ENCODE data around the gene MGAT4A. TPM values are rescaled to one million over a fixed set of nuclear protein-coding genes. Genes with fewer than 3 reads are reported as not detected.

MGAT4A gene
- total and polyA plus RNA-seq, 5 donors from 2014 or later: 101 to 143 (median 127) TPM

GRCh38 chr2:98649135-98649991 is 81.6 kb downstream of the MGAT4A start:
- peaks cover 31% of the 10 kb centered on the region for H3K36me3 ChIP-seq (ENCODE audit: control insufficient read depth, insufficient read depth, low read length)
- DNase-seq: peak; percentile 69 to 90 (median 82)
- Mint-ChIP-seq H3K9me3 (peaks cover 0 to 10% (median 0%) of the 10 kb centered on the region in 7 donors), H3K27ac (peak overlapping the region; percentile 43 to 70 (median 62)), H3K4me3 (peak overlapping the region; percentile 0 to 50 (median 30)), H3K27me3 (no peaks in the 10 kb centered on the region), H3K4me1 (peaks cover 42 to 59% (median 52%) of the 10 kb centered on the region in 4 donors), H3K36me3 (peaks cover 45% of the 10 kb centered on the region)
- H3K27ac ChIP-seq (ENCODE audit: insufficient read depth, low read length, poor library complexity, severe bottlenecking): no peak overlapping the region
- no peaks in the 10 kb centered on the region for H3K9me3 ChIP-seq (ENCODE audit: control insufficient read depth in 2 of 2, low read length in 2 of 2)
- no peaks in the 10 kb centered on the region for H3K27me3 ChIP-seq (ENCODE audit: control insufficient read depth, insufficient read depth, low read length)
- H3K4me3 ChIP-seq (ENCODE audit: low read depth, low read length): peak overlapping the region; percentile 4
- ATAC-seq (ENCODE audit: low read depth in 2 of 2): peak; percentile 93 to 98
- peaks cover 27% of the 10 kb centered on the region for H3K4me1 ChIP-seq (ENCODE audit: control insufficient read depth, insufficient read depth, low read length, poor library complexity, severe bottlenecking)

- Histone ChIP-seq H3K4me3 (ENCODE audit: low read depth, low read length) (no peak overlapping the region), H3K9me3 (ENCODE audit: control insufficient read depth in 2 of 2, low read length in 2 of 2) (no peaks in the 10 kb centered on the region), H3K36me3 (ENCODE audit: control insufficient read depth, insufficient read depth, low read length) (peaks cover 39% of the 10 kb centered on the region), H3K27ac (ENCODE audit: insufficient read depth, low read length, poor library complexity, severe bottlenecking) (no peak overlapping the region), H3K27me3 (ENCODE audit: control insufficient read depth, insufficient read depth, low read length) (no peaks in the 10 kb centered on the region), H3K4me1 (ENCODE audit: control insufficient read depth, insufficient read depth, low read length, poor library complexity, severe bottlenecking) (peaks cover 18% of the 10 kb centered on the region)
- H3K4me3 Mint-ChIP-seq: no peak overlapping the region
- no peaks in the 10 kb centered on the region for H3K27me3 Mint-ChIP-seq
- H3K9me3 Mint-ChIP-seq: peaks cover 0 to 10% (median 0%) of the 10 kb centered on the region in 7 donors
- H3K4me1 Mint-ChIP-seq: peaks cover 35 to 51% (median 44%) of the 10 kb centered on the region in 4 donors
- H3K27ac Mint-ChIP-seq: no peak overlapping the region
- DNase-seq (no peak), ATAC-seq (ENCODE audit: low read depth in 2 of 2) (no peak)
- peaks cover 46% of the 10 kb centered on the region for H3K36me3 Mint-ChIP-seq
Observed at GRCh38 chr2:98648451-98648850, 82.5 kb downstream of the MGAT4A start.

- peaks cover 46% of the 10 kb centered on the region for H3K36me3 Mint-ChIP-seq
- H3K36me3 ChIP-seq (ENCODE audit: control insufficient read depth, insufficient read depth, low read length): peaks cover 47% of the 10 kb centered on the region
- H3K4me3 ChIP-seq (ENCODE audit: low read depth, low read length): no peak overlapping the region
- DNase-seq: no peak
- H3K27ac Mint-ChIP-seq: no peak overlapping the region
- ATAC-seq (ENCODE audit: low read depth in 2 of 2): no peak
- no peak overlapping the region for H3K27ac ChIP-seq (ENCODE audit: insufficient read depth, low read length, poor library complexity, severe bottlenecking)
- no peaks in the 10 kb centered on the region for H3K27me3 ChIP-seq (ENCODE audit: control insufficient read depth, insufficient read depth, low read length)
- H3K9me3 ChIP-seq (ENCODE audit: control insufficient read depth in 2 of 2, low read length in 2 of 2): no peaks in the 10 kb centered on the region
- peaks cover 0 to 10% (median 0%) of the 10 kb centered on the region in 7 donors for H3K9me3 Mint-ChIP-seq
- H3K4me1 ChIP-seq (ENCODE audit: control insufficient read depth, insufficient read depth, low read length, poor library complexity, severe bottlenecking): peaks cover 12% of the 10 kb centered on the region
- H3K27me3 Mint-ChIP-seq: no peaks in the 10 kb centered on the region
- no peak overlapping the region for H3K4me3 Mint-ChIP-seq
- peaks cover 30 to 43% (median 37%) of the 10 kb centered on the region in 4 donors for H3K4me1 Mint-ChIP-seq
Observed at GRCh38 chr2:98647636-98648035, 83.3 kb downstream of the MGAT4A start.

GRCh38 chr2:98643496-98644100 is 87.3 kb downstream of the MGAT4A start:
- no peaks in the 10 kb centered on the region for H3K4me1 ChIP-seq (ENCODE audit: control insufficient read depth, insufficient read depth, low read length, poor library complexity, severe bottlenecking)
- H3K36me3 ChIP-seq (ENCODE audit: control insufficient read depth, insufficient read depth, low read length): peaks cover 59% of the 10 kb centered on the region
- DNase-seq (no peak), ATAC-seq (ENCODE audit: low read depth in 2 of 2) (no peak)
- no peaks in the 10 kb centered on the region for H3K9me3 Mint-ChIP-seq
- no peak overlapping the region for H3K27ac ChIP-seq (ENCODE audit: insufficient read depth, low read length, poor library complexity, severe bottlenecking)
- H3K27ac Mint-ChIP-seq: peak overlapping the region in 1 of 3 donors; percentile 68
- no peak overlapping the region for H3K4me3 ChIP-seq (ENCODE audit: low read depth, low read length)
- no peaks in the 10 kb centered on the region for H3K9me3 ChIP-seq (ENCODE audit: control insufficient read depth in 2 of 2, low read length in 2 of 2)
- H3K36me3 Mint-ChIP-seq: peaks cover 23% of the 10 kb centered on the region
- no peaks in the 10 kb centered on the region for H3K27me3 Mint-ChIP-seq
- no peaks in the 10 kb centered on the region for H3K27me3 ChIP-seq (ENCODE audit: control insufficient read depth, insufficient read depth, low read length)
- H3K4me3 Mint-ChIP-seq: no peak overlapping the region
- peaks cover 2 to 14% (median 6%) of the 10 kb centered on the region in 4 donors for H3K4me1 Mint-ChIP-seq

GRCh38 chr2:98637401-98638147 is 93.4 kb downstream of the MGAT4A start:
- H3K27ac ChIP-seq (ENCODE audit: insufficient read depth, low read length, poor library complexity, severe bottlenecking): peak overlapping the region; percentile 48
- peak; percentile 81 for ATAC-seq (ENCODE audit: low read depth in 2 of 2)
- peaks cover 11% of the 10 kb centered on the region for H3K4me1 ChIP-seq (ENCODE audit: control insufficient read depth, insufficient read depth, low read length, poor library complexity, severe bottlenecking)
- H3K4me3 Mint-ChIP-seq: peak overlapping the region in 3 of 4 donors; percentile 69 to 85 (median 83)
- peak overlapping the region; percentile 57 to 94 (median 82) for H3K27ac Mint-ChIP-seq
- H3K27me3 ChIP-seq (ENCODE audit: control insufficient read depth, insufficient read depth, low read length): no peaks in the 10 kb centered on the region
- H3K4me3 ChIP-seq (ENCODE audit: low read depth, low read length): peak overlapping the region; percentile 62
- peaks cover 56% of the 10 kb centered on the region for H3K36me3 ChIP-seq (ENCODE audit: control insufficient read depth, insufficient read depth, low read length)
- H3K36me3 Mint-ChIP-seq: peaks cover 32% of the 10 kb centered on the region
- peak; percentile 13 to 74 (median 37) for DNase-seq
- H3K27me3 Mint-ChIP-seq: no peaks in the 10 kb centered on the region
- H3K9me3 Mint-ChIP-seq: peaks cover 0 to 2% (median 0%) of the 10 kb centered on the region in 7 donors
- H3K9me3 ChIP-seq (ENCODE audit: control insufficient read depth in 2 of 2, low read length in 2 of 2): no peaks in the 10 kb centered on the region
- peaks cover 21 to 35% (median 30%) of the 10 kb centered on the region in 4 donors for H3K4me1 Mint-ChIP-seq

GRCh38 chr2:98634406-98635092 is 96.4 kb downstream of the MGAT4A start:
- Histone ChIP-seq H3K9me3 (ENCODE audit: control insufficient read depth in 2 of 2, low read length in 2 of 2) (no peaks in the 10 kb centered on the region), H3K4me3 (ENCODE audit: low read depth, low read length) (no peak overlapping the region), H3K27me3 (ENCODE audit: control insufficient read depth, insufficient read depth, low read length) (no peaks in the 10 kb centered on the region), H3K4me1 (ENCODE audit: control insufficient read depth, insufficient read depth, low read length, poor library complexity, severe bottlenecking) (peaks cover 11% of the 10 kb centered on the region), H3K36me3 (ENCODE audit: control insufficient read depth, insufficient read depth, low read length) (peaks cover 64% of the 10 kb centered on the region), H3K27ac (ENCODE audit: insufficient read depth, low read length, poor library complexity, severe bottlenecking) (peak overlapping the region; percentile 15)
- Mint-ChIP-seq H3K9me3 (peaks cover 0 to 2% (median 0%) of the 10 kb centered on the region in 7 donors), H3K36me3 (peaks cover 42% of the 10 kb centered on the region), H3K27ac (peak overlapping the region; percentile 74 to 83 (median 76)), H3K27me3 (no peaks in the 10 kb centered on the region), H3K4me3 (peak overlapping the region in 1 of 4 donors; percentile 26), H3K4me1 (peaks cover 21 to 32% (median 28%) of the 10 kb centered on the region in 4 donors)
- no peak for ATAC-seq (ENCODE audit: low read depth in 2 of 2)
- peak in 2 of 3 donors; percentile 9 to 52 for DNase-seq

GRCh38 chr2:98632351-98632750 is 98.6 kb downstream of the MGAT4A start:
- peaks cover 70% of the 10 kb centered on the region for H3K36me3 ChIP-seq (ENCODE audit: control insufficient read depth, insufficient read depth, low read length)
- H3K4me1 Mint-ChIP-seq: peaks cover 11 to 21% (median 17%) of the 10 kb centered on the region in 4 donors
- peaks cover 6% of the 10 kb centered on the region for H3K4me1 ChIP-seq (ENCODE audit: control insufficient read depth, insufficient read depth, low read length, poor library complexity, severe bottlenecking)
- H3K27ac ChIP-seq (ENCODE audit: insufficient read depth, low read length, poor library complexity, severe bottlenecking): no peak overlapping the region
- H3K27ac Mint-ChIP-seq: peak overlapping the region in 1 of 3 donors; percentile 28
- H3K4me3 Mint-ChIP-seq: no peak overlapping the region
- DNase-seq (no peak), ATAC-seq (ENCODE audit: low read depth in 2 of 2) (no peak)
- no peaks in the 10 kb centered on the region for H3K27me3 ChIP-seq (ENCODE audit: control insufficient read depth, insufficient read depth, low read length)
- H3K36me3 Mint-ChIP-seq: peaks cover 43% of the 10 kb centered on the region
- H3K4me3 ChIP-seq (ENCODE audit: low read depth, low read length): no peak overlapping the region
- no peaks in the 10 kb centered on the region for H3K27me3 Mint-ChIP-seq
- H3K9me3 ChIP-seq (ENCODE audit: control insufficient read depth in 2 of 2, low read length in 2 of 2): no peaks in the 10 kb centered on the region
- peaks cover 0 to 2% (median 0%) of the 10 kb centered on the region in 7 donors for H3K9me3 Mint-ChIP-seq
